HCT116 (cell line): ENCODE results near the gene CHST11. TPM values are rescaled to one million over a fixed set of nuclear protein-coding genes. Genes with fewer than 3 reads are reported as not detected.
"Not testable (repeated sequence)": the region's sequence is repeated elsewhere in the genome, so short reads cannot be mapped to it uniquely, and the experiment has no call there.

Source experiments
- ATAC-seq: fragments of 200-7000 bp; cut with Tn5 transposase; 2 replicates; pipeline ENCODE4 v1.9.1; 2020; ENCODE audit warnings: mild to moderate bottlenecking, moderate library complexity
- BruUV-seq: library from RNA; stranded (reverse); fragments of 400-500 nt; replicated peaks from 2 replicates; lab custom pipeline; 2021; lab: Mats Ljungman, UMichigan
- CTCF ChIA-PET: fragments of 300-600 bp; sonication (Branson Sonifier 250); formaldehyde crosslinking; loops from one replicate; lab custom pipeline; 2021; ENCODE audit warnings: antibody characterized with exemption; lab: Charles Lee
- POLR2A ChIA-PET: fragments of 300-600, 350-600 bp; sonication (Branson Sonifier 250); formaldehyde crosslinking; loops from one replicate; lab custom pipeline; 2021; ENCODE audit warnings: antibody characterized with exemption; lab: Charles Lee
- RAD21 ChIA-PET, 2 experiments: fragments of 300-600 bp; sonication (Branson Sonifier 250); formaldehyde crosslinking; loops; one replicate each; lab custom pipeline; 2023; ENCODE audit warnings: low total read pairs in 2 of 2; ENCODE audit not compliant: uncharacterized antibody in 2 of 2, unreplicated experiment in 2 of 2, low non-redundant PET in 1 of 2; lab: Charles Lee
- DNase-seq: peaks from one replicate; pipeline ENCODE4 v3.0.0-alpha.2; 2010; ENCODE audit warnings: low read depth, low spot score
- H2AFZ ChIP-seq: fragments of 200-600 bp; shearing (Covaris generic), sonication (generic); 2 replicates; pipeline ENCODE4 v1.6.1; 2017; ENCODE audit warnings: low read depth, mixed run types, mixed read lengths, antibody characterized with exemption, low read length; ENCODE audit not compliant: poor library complexity, severe bottlenecking
- H3K27ac ChIP-seq: 2 replicates; pipeline ENCODE4 v1.5.1; 2012; ENCODE audit warnings: low read depth, low read length
- H3K27me3 ChIP-seq: fragments of 200-600 bp; sonication (generic); 2 replicates; pipeline ENCODE4 v1.6.1; 2016; ENCODE audit warnings: mixed run types, low read length, mixed read lengths; ENCODE audit not compliant: insufficient read depth
- H3K36me3 ChIP-seq, 2 experiments: fragments of 200-500 bp in 1 of 2; fragments of 200-600 bp in 1 of 2; sonication (Bioruptor generic) in 1 of 2; sonication (generic) in 1 of 2; 2 replicates each; pipeline versions ENCODE4 v1.5.1 to v1.6.1; 2014 to 2016; ENCODE audit warnings: low read length in 2 of 2, inconsistent platforms in 1 of 2, mixed read lengths in 1 of 2, mixed run types in 1 of 2; ENCODE audit not compliant: insufficient read depth in 2 of 2, control insufficient read depth in 1 of 2
- H3K4me1 ChIP-seq, 2 experiments: fragments of 200-600 bp in 1 of 2; sonication (generic) in 1 of 2; 2 replicates each; pipeline versions ENCODE4 v1.5.1 to v1.6.1; 2012 to 2017; ENCODE audit warnings: low read length in 2 of 2, inconsistent platforms in 1 of 2, mild to moderate bottlenecking in 1 of 2, mixed read lengths in 1 of 2, mixed run types in 1 of 2, moderate library complexity in 1 of 2; ENCODE audit not compliant: insufficient read depth in 2 of 2, control insufficient read depth in 1 of 2
- H3K4me2 ChIP-seq: fragments of 200-600 bp; sonication (generic); 2 replicates; pipeline ENCODE4 v1.6.1; 2017; ENCODE audit warnings: mixed run types, low read length, mixed read lengths
- H3K4me3 ChIP-seq, 2 experiments: fragments of 200-600 bp in 1 of 2; sonication (generic) in 1 of 2; replicated peaks in 1 of 2; 2 replicates each; pipeline ENCODE4 v1.5.1; 2011 to 2016; ENCODE audit warnings: low read length in 2 of 2, control low read depth in 1 of 2, low read depth in 1 of 2, mild to moderate bottlenecking in 1 of 2, mixed read lengths in 1 of 2, mixed run types in 1 of 2
- H3K79me2 ChIP-seq: fragments of 200-600 bp; sonication (generic); 2 replicates; pipeline ENCODE4 v1.6.1; 2017; ENCODE audit warnings: mild to moderate bottlenecking, mixed run types, low read length, moderate library complexity, mixed read lengths; ENCODE audit not compliant: insufficient read depth
- H3K9ac ChIP-seq: fragments of 200-600 bp; sonication (generic); 2 replicates; pipeline ENCODE4 v1.6.1; 2016; ENCODE audit warnings: low read length, mixed read lengths
- H3K9me2 ChIP-seq: fragments of 200-600 bp; sonication (generic), shearing (Covaris generic); 2 replicates; pipeline ENCODE4 v1.6.1; 2017; ENCODE audit warnings: mixed run types, mild to moderate bottlenecking, moderate library complexity; ENCODE audit not compliant: insufficient read depth
- H3K9me3 ChIP-seq, 2 experiments: fragments of 200-500 bp in 1 of 2; fragments of 200-600 bp in 1 of 2; sonication (Bioruptor generic) in 1 of 2; sonication (generic) in 1 of 2; 2 replicates each; pipeline ENCODE4 v1.6.1; 2014 to 2017; ENCODE audit warnings: low read length in 2 of 2, mixed read lengths in 2 of 2, inconsistent platforms in 1 of 2, low read depth in 1 of 2, mild to moderate bottlenecking in 1 of 2, mixed run types in 1 of 2, moderate library complexity in 1 of 2; ENCODE audit not compliant: control insufficient read depth in 1 of 2, insufficient read depth in 1 of 2
- H4K20me1 ChIP-seq: fragments of 200-600 bp; sonication (generic), shearing (Covaris generic); 2 replicates; pipeline ENCODE4 v1.6.1; 2017; ENCODE audit warnings: mixed run types, mild to moderate bottlenecking, moderate library complexity; ENCODE audit not compliant: insufficient read depth
- CBX3 ChIP-seq: IDR thresholded peaks from 2 replicates; pipeline ENCODE4 v1.6.1; 2012; ENCODE audit warnings: low read depth
- CEBPB ChIP-seq: IDR thresholded peaks from 2 replicates; pipeline ENCODE4 v1.6.1; 2012; ENCODE audit warnings: low read depth
- EGR1 ChIP-seq: IDR thresholded peaks from 2 replicates; pipeline ENCODE4 v1.6.1; 2012; ENCODE audit warnings: low read depth
- ELF1 ChIP-seq: IDR thresholded peaks from 2 replicates; pipeline ENCODE4 v1.6.1; 2012; ENCODE audit warnings: low read depth, borderline replicate concordance
- EZH2phosphoT487 ChIP-seq: fragments of 200-600 bp; IDR thresholded peaks from 2 replicates; pipeline ENCODE4 v1.6.1; 2018; ENCODE audit warnings: antibody characterized with exemption, borderline replicate concordance
- FOSL1 ChIP-seq: IDR thresholded peaks from 2 replicates; pipeline ENCODE4 v1.6.1; 2012; ENCODE audit warnings: low read depth
- JUND ChIP-seq: IDR thresholded peaks from 2 replicates; pipeline ENCODE4 v1.6.1; 2012
- POLR2AphosphoS5 ChIP-seq: IDR thresholded peaks from 2 replicates; pipeline ENCODE4 v1.6.1; 2011; ENCODE audit warnings: mild to moderate bottlenecking, low read depth, low read length, moderate library complexity
- SP1 ChIP-seq: IDR thresholded peaks from 2 replicates; pipeline ENCODE4 v1.6.1; 2012; ENCODE audit warnings: low read depth
- TCF7L2 ChIP-seq: IDR thresholded peaks from 2 replicates; pipeline ENCODE4 v1.7.0; 2011; ENCODE audit warnings: borderline replicate concordance, inconsistent platforms; ENCODE audit not compliant: insufficient read depth, insufficient read length; ENCODE audit errors: extremely low read depth
- YY1 ChIP-seq: IDR thresholded peaks from 2 replicates; pipeline ENCODE4 v1.6.1; 2011; ENCODE audit warnings: low read length, low read depth, moderate library complexity, mild to moderate bottlenecking; ENCODE audit not compliant: insufficient replicate concordance; ENCODE audit errors: extremely low read depth
- ZBTB33 ChIP-seq: IDR thresholded peaks from 2 replicates; pipeline ENCODE4 v1.6.1; 2011; ENCODE audit warnings: mild to moderate bottlenecking, low read length, moderate library complexity; ENCODE audit not compliant: insufficient replicate concordance; ENCODE audit errors: extremely low read depth
- ZFX ChIP-seq: fragments of 450-650 bp; IDR thresholded peaks from 2 replicates; pipeline ENCODE4 v1.6.1; 2017
- ZNF274 ChIP-seq: fragments of 200-500 bp; sonication (Bioruptor generic); IDR thresholded peaks from 2 replicates; pipeline ENCODE4 v1.6.1; 2014; ENCODE audit warnings: mild to moderate bottlenecking, low read depth, low read length, inconsistent platforms
- intact Hi-C: fragments of 100-400 bp; cut with micrococcal nuclease; formaldehyde crosslinking; loops from 2 replicates; pipeline ENCODE4 v1.10.0; 2022
- total RNA-seq: library from RNA; stranded (reverse); gene quantifications from one replicate; pipeline ENCODE4 v1.2.1, GENCODE V29; 2021; ENCODE audit not compliant: unreplicated experiment
- TF ChIP-seq, protein P1 (sequence below): IDR thresholded peaks from 2 replicates; pipeline ENCODE4 v1.6.1; 2012; ENCODE audit warnings: low read depth

Gene CHST11
- total RNA-seq, 1 experiment from 2014 or later: 10.1 TPM

DNA sequence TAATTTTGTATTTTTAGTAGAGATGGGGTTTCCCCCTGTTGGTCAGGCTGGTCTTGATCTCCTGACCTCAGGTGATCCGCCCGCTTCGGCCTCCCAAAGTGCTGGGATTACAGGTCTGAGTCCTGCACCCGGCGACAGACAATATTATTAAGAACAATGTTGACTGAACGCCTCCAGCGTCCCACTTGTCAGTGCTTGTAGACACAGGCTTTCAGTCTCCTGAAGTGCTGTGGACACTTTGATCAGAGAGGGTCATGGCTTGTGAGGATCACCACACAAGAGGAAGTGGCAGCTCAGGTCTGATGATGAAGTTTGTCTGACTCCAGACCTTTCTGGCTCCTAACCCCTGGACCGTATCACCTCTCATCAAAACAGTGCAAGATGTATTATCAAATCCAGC lies 114.6 kb downstream of the CHST11 start:
- Histone ChIP-seq H2AFZ (no peak overlapping the region), H3K9me3 (no peaks in the 10 kb centered on the region), H3K4me3 (no peak overlapping the region), H3K4me1 (peaks cover 4 to 9% of the 10 kb centered on the region in 2 experiments; a peak in 3 of 4 replicates), H3K9ac (no peak overlapping the region), H3K27ac (no peak overlapping the region), H3K36me3 (no peaks in the 10 kb centered on the region), H3K9me2 (no peaks in the 10 kb centered on the region), H3K27me3 (no peaks in the 10 kb centered on the region), H3K4me2 (no peak overlapping the region), H3K79me2 (no peaks in the 10 kb centered on the region), H4K20me1 (no peaks in the 10 kb centered on the region)
- ChIA-PET POLR2A (no interaction called here), RAD21 (no interaction called here), CTCF (interaction anchor here (1.3 kb wide), 1 partner anchor 8 kb away, joined by 3 read pairs; no protein-coding TSS in a partner anchor)
- ATAC-seq (no peak), DNase-seq (no peak)
- intact Hi-C loops: no loop called here
- BruUV-seq: no TSS peak
- TF ChIP-seq ELF1: no peak
- no peak for TF ChIP-seq EGR1
- no peak for TF ChIP-seq ZBTB33
- TF ChIP-seq ZFX: no peak
- no peak for TF ChIP-seq JUND
- TF ChIP-seq FOSL1: no peak
- TF ChIP-seq EZH2phosphoT487: no peak
- TF ChIP-seq, protein P1, sequence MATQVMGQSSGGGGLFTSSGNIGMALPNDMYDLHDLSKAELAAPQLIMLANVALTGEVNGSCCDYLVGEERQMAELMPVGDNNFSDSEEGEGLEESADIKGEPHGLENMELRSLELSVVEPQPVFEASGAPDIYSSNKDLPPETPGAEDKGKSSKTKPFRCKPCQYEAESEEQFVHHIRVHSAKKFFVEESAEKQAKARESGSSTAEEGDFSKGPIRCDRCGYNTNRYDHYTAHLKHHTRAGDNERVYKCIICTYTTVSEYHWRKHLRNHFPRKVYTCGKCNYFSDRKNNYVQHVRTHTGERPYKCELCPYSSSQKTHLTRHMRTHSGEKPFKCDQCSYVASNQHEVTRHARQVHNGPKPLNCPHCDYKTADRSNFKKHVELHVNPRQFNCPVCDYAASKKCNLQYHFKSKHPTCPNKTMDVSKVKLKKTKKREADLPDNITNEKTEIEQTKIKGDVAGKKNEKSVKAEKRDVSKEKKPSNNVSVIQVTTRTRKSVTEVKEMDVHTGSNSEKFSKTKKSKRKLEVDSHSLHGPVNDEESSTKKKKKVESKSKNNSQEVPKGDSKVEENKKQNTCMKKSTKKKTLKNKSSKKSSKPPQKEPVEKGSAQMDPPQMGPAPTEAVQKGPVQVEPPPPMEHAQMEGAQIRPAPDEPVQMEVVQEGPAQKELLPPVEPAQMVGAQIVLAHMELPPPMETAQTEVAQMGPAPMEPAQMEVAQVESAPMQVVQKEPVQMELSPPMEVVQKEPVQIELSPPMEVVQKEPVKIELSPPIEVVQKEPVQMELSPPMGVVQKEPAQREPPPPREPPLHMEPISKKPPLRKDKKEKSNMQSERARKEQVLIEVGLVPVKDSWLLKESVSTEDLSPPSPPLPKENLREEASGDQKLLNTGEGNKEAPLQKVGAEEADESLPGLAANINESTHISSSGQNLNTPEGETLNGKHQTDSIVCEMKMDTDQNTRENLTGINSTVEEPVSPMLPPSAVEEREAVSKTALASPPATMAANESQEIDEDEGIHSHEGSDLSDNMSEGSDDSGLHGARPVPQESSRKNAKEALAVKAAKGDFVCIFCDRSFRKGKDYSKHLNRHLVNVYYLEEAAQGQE: no peak
- TF ChIP-seq ZNF274: no peak
- TF ChIP-seq CEBPB: no peak
- no peak for TF ChIP-seq CBX3
- no peak for TF ChIP-seq YY1
- TF ChIP-seq TCF7L2: no peak
- no peak for TF ChIP-seq SP1
- TF ChIP-seq POLR2AphosphoS5: no peak

DNA sequence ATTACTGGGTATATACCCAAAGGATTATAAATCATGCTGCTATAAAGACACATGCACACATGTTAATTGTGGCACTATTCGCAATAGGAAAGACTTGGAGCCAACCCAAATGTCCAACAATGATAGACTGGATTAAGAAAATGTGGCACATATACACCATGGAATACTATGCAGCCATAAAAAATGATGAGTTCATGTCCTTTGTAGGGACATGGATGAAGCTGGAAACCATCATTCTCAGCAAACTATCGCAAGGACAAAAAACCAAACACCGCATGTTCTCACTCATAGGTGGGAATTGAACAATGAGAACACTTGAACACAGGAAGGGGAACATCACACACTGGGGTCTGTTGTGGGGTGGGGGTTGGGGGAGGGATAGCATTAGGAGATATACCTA lies 117.6 kb downstream of the CHST11 start:
- DNase-seq, H3K79me2 ChIP-seq, H3K4me3 ChIP-seq, BruUV-seq, H3K4me2 ChIP-seq, H2AFZ ChIP-seq, ATAC-seq, intact Hi-C loops, RAD21 ChIA-PET, H3K9me3 ChIP-seq, H4K20me1 ChIP-seq, H3K27ac ChIP-seq, H3K36me3 ChIP-seq, CTCF ChIA-PET, H3K27me3 ChIP-seq, H3K9ac ChIP-seq, H3K9me2 ChIP-seq, POLR2A ChIA-PET: not testable (repeated sequence)
- H3K4me1 ChIP-seq: peaks cover 4 to 36% of the 10 kb centered on the region in 2 experiments; a peak in 3 of 4 replicates
